ENCODE measurements around the gene LRRFIP2. TPM values are rescaled to one million over a fixed set of nuclear protein-coding genes. Genes with fewer than 3 reads are reported as not detected.
"Not testable (repeated sequence)": the region's sequence is repeated elsewhere in the genome, so short reads cannot be mapped to it uniquely, and the experiment has no call there.

Gene LRRFIP2
- total RNA-seq = 54.6 TPM

GRCh38 chr3:37174532-37175126, at the start of gene LRRFIP2:
TSS of gene LRRFIP2 (minus strand) at chr3:37174582. CDS start at chr3:37148983, 25,599 bp downstream.
- DNase-seq (ENCODE audit: low spot score) = no peak

- no peak for DNase-seq (ENCODE audit: low spot score)
Observed at GRCh38 chr3:37223576-37223975, 49.2 kb upstream of the LRRFIP2 start.

GRCh38 chr3:37223141-37223558, 48.8 kb upstream of the LRRFIP2 start:
- no peak for DNase-seq (ENCODE audit: low spot score)

- DNase-seq (ENCODE audit: low spot score) = not testable (repeated sequence)
Observed at GRCh38 chr3:37222542-37222941, 48.2 kb upstream of the LRRFIP2 start.

- DNase-seq (ENCODE audit: low spot score) = no peak
Observed at GRCh38 chr3:37221407-37221806, 47.0 kb upstream of the LRRFIP2 start.

GRCh38 chr3:37219266-37219665, 44.9 kb upstream of the LRRFIP2 start:
- DNase-seq (ENCODE audit: low spot score) = no peak

- no peak for DNase-seq (ENCODE audit: low spot score)
Observed at GRCh38 chr3:37218206-37218605, 43.8 kb upstream of the LRRFIP2 start.

GRCh38 chr3:37217098-37217849, 42.9 kb upstream of the LRRFIP2 start:
- DNase-seq (ENCODE audit: low spot score) = no peak

GRCh38 chr3:37216597-37217097, 42.3 kb upstream of the LRRFIP2 start:
- DNase-seq (ENCODE audit: low spot score) = no peak

- DNase-seq (ENCODE audit: low spot score) = no peak
Observed at GRCh38 chr3:37214076-37214475, 39.7 kb upstream of the LRRFIP2 start.

- DNase-seq (ENCODE audit: low spot score) = no peak
Observed at GRCh38 chr3:37210230-37210629, 35.8 kb upstream of the LRRFIP2 start.

GRCh38 chr3:37208576-37208975, 34.2 kb upstream of the LRRFIP2 start:
- not testable (repeated sequence) for DNase-seq (ENCODE audit: low spot score)

GRCh38 chr3:37208008-37208407, 33.6 kb upstream of the LRRFIP2 start:
- DNase-seq (ENCODE audit: low spot score) = not testable (repeated sequence)

- not testable (repeated sequence) for DNase-seq (ENCODE audit: low spot score)
Observed at GRCh38 chr3:37206041-37206440, 31.7 kb upstream of the LRRFIP2 start.

- DNase-seq (ENCODE audit: low spot score) = no peak
Observed at GRCh38 chr3:37204314-37204713, 29.9 kb upstream of the LRRFIP2 start.

GRCh38 chr3:37202035-37202434, 27.7 kb upstream of the LRRFIP2 start:
- no peak for DNase-seq (ENCODE audit: low spot score)

- no peak for DNase-seq (ENCODE audit: low spot score)
Observed at GRCh38 chr3:37200141-37200540, 25.8 kb upstream of the LRRFIP2 start.

GRCh38 chr3:37198996-37199395, 24.6 kb upstream of the LRRFIP2 start:
- DNase-seq (ENCODE audit: low spot score) = no peak

- DNase-seq (ENCODE audit: low spot score) = no peak
Observed at GRCh38 chr3:37198547-37198946, 24.2 kb upstream of the LRRFIP2 start.

- no peak for DNase-seq (ENCODE audit: low spot score)
Observed at GRCh38 chr3:37197810-37198371, 23.5 kb upstream of the LRRFIP2 start.

- DNase-seq (ENCODE audit: low spot score) = no peak
Observed at GRCh38 chr3:37194533-37194932, 20.2 kb upstream of the LRRFIP2 start.

GRCh38 chr3:37190667-37191066, 16.3 kb upstream of the LRRFIP2 start:
- DNase-seq (ENCODE audit: low spot score) = no peak

GRCh38 chr3:37189109-37189508, 14.7 kb upstream of the LRRFIP2 start:
- no peak for DNase-seq (ENCODE audit: low spot score)
